GM21825 (cell line): Measurements from ENCODE around the gene XYLT1.
"Not testable (repeated sequence)": the region's sequence is repeated elsewhere in the genome, so short reads cannot be mapped to it uniquely, and the experiment has no call there.

Experiments used
- ATAC-seq: cut with Tn5 transposase; IDR thresholded peaks from one replicate; pipeline ENCODE4 v1.9.1; 2021; ENCODE audit warnings: mild to moderate bottlenecking, moderate library complexity; ENCODE audit not compliant: unreplicated experiment

The XYLT1 gene

DNA sequence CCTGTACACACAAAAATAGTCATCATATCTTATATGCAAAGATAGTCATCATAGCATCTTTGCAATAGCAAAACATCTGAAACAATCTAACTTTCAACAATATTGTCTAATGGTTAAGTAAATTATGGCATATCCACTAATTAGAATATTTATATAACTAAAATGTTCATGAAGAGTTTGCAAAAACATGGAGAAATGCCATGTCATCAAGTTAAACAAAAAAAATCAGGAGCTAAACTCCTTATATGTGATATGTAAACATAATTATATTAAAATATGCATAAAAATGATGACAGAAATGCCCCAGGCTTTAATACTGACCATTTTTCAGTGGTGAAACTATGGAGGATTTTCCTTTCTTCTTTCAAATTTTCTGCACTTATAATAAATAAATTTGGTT is 22.3 kb upstream of the XYLT1 start:
- ATAC-seq, result no peak

DNA sequence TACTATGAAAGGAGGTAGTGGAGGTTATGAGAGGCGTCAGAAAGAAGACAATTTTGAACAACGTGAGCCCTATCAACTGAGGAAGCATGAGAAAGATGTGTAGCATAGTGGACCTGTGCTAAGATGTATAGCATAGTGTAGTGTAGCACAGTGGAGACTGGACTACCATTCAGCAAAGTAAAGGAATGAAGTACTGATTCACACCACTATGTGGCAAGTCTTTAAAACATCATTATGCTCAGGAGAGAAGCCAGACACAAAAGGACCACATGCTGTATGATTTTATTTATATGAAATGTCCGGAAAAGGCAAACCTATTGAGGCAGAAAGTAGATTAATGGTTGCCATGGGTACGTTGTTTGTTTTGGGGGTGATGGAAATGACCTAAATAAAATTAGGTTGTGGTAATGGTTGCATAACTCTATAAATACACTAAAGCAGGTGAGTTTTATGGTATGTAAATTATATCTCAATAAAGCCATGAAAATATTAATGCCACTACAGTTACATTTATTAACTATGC is 20.4 kb upstream of the XYLT1 start:
- ATAC-seq, result no peak

DNA sequence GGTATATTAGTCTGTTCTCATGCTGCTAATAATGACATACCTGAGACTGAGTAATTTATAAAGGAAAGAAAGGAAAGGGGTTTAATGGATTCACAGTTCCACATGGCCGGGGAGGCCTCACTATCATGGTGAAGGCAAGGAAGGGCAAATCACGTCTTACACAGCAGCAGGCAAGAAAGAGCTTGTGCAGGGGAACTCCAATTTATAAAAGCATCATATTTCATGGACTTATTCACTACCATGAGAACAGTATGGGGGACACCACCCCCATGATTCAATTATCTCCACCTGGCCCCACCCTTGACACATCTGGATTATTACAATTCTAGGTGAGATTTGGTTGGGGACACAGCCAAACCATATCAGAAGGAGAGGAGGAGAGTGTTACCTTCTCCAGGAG is 17.7 kb upstream of the XYLT1 start:
- no peak for ATAC-seq

DNA sequence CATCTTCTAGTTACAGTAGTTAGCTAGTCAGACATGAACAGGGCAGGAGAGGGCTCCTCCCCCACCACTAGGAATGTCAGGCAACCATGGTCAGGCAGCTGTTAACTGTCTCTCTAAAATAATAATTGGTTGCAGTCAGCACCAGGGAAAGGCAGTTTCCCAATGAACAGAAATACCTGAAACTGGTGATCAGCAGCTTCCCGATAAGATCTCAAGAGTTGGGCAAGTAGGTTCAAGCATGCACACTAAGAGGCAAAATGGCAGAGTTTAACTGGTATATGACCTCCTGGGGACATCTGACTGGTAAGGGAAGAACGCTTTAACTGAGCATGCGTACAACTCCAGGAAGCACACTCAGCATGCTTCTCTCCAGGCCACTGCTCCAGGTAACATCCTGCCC is 12.6 kb upstream of the XYLT1 start:
- no peak for ATAC-seq

DNA sequence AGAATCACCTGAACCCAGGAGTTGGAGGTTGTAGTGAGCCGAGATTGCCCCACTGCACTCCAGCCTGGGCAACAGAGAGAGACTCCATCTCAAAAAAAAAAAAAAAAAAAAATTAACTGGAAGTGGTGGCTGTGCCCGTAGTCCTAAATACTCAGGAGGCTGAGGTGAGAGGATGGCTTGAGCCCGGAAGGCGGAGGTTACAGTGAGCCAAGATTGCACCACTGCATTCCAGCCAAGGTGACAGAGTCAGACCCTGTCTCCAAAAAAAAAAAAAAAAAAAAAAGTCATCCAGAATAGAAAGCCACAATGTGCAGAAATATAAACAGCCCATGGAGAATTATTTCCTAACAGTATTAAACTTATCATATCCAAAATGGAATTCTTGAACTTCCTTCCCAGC is 11.6 kb upstream of the XYLT1 start:
- ATAC-seq, result not testable (repeated sequence)

DNA sequence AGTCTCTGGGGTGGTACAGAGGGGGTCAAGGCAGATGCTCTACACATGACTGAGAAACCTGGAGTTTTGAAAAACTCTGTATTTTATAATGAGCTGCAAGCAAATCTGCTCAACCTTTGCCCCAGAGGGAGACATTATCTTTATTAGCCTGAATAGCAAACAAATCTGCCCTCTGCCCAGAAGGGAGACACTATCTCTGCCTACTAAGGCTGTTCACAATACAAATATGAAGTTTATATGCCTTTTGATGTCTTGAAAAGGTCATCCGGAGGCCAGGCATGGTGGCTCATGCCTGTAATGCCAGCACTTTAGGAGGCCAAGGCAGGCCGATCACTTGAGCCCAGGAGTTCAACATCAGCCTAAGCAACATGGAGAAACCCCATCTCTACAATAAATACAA is 11.0 kb upstream of the XYLT1 start:
- no peak for ATAC-seq

DNA sequence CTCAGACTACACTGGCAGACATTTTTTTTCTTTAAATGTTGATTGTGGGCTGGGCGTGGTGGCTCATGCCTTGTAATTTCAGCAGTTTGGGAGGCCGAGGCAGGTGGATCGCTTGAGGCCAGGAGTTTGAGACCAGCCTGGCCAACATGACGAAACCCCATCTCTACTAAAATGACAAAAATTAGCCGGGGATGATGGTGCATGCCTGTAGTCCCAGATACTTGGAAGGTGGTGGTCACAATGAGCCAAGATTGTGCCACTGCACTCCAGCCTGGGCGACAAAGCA is 6.4 kb upstream of the XYLT1 start:
- ATAC-seq, result not testable (repeated sequence)

DNA sequence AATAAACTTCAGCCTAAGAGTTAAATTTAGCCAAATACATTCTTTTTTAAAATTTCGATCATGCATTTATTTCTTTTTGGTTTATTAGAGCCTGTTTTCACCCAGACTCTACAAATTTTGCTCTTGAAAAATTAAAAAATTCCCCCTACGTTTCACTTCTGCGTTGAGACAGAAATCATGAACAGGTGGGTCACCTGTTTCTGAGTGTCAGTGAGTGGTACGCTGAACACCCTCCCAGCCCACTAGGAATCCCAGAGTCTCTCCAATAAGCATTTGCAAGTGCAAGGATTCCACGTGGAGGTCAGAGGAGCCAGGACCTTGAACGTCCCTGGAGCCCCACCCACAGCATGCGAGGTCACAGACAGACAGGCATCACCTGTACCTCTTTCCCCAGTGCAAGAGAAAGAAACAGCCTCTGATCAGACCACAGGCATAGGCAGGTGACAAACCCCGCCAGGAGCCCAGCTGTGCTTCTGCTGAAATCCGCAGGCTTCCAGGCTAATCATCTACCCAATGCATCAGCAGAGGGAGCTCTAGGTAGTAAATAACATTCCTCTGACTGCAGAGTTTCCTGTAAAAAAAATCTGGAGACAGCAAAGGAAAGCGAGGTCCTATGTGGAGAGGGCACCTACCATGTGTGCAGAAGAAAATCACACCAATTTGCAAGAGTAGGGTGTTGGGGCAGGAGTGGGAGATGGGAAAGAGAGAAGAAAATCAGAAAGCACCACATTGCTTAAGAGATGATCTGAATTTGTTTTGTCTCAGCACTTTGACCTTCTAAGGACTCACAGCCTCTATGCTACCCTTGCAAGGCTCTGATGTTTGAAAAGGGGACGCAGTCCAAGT is 5.9 kb upstream of the XYLT1 start:
- ATAC-seq, result peak; percentile 60

DNA sequence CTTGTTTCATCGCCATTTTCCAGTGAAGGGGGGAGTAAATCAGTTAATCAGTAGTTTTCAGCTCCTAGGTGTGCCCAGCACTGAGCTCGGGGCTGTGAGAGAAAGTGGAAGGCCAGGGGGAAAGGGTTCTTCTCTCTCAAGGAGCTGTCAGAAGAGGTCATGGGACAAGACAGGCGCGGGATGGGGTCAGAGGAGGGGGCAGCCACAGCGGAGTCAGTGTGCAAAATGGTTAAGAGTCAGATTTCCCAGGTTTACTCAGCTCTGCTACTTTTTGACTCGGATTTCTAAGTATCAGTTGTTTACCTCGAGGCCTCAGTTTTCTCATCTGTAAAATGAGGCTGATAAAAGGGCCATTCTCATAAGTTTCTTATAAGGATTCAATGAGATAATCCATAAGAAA is 4.3 kb upstream of the XYLT1 start:
- ATAC-seq, result no peak

DNA sequence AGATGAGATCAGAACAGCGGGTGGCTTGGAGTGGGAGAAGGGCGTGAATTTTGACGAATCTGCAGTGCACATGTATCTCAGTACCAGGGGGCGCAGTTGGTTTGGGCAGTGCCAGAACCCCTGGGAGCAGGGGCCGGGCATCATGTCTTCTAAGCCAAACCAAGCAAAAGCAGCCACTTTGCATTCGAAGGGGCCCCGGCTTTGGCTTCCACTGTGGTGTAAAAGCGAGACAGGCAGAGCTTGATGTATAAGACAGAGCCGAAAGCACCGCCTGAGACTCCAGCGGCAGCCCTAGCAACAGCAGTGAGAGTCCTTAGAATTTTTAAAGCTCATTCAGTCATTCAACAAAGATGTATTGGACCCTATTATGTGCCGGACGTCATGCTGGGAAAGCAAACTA is 3.8 kb upstream of the XYLT1 start:
- no peak for ATAC-seq

DNA sequence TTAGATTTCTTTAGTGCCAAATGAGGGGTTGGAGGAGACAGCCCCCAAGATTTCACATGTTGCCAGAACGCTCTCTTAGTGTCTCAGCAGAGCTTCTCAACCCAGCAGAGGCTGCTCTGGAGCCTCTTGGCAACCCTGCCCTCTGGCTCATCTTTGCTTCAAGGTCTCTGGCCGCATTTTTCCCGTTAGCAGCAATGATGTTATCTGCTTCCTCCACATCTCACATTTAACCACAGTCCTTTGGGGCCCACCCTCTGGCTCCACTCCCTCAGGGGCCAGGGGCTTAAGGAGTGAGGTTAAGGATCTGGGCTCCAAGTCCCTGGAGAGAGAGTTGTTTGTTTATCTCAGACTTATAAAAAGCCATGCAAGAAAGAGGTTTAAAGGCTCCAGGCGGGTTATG is 3.3 kb upstream of the XYLT1 start:
- no peak for ATAC-seq

DNA sequence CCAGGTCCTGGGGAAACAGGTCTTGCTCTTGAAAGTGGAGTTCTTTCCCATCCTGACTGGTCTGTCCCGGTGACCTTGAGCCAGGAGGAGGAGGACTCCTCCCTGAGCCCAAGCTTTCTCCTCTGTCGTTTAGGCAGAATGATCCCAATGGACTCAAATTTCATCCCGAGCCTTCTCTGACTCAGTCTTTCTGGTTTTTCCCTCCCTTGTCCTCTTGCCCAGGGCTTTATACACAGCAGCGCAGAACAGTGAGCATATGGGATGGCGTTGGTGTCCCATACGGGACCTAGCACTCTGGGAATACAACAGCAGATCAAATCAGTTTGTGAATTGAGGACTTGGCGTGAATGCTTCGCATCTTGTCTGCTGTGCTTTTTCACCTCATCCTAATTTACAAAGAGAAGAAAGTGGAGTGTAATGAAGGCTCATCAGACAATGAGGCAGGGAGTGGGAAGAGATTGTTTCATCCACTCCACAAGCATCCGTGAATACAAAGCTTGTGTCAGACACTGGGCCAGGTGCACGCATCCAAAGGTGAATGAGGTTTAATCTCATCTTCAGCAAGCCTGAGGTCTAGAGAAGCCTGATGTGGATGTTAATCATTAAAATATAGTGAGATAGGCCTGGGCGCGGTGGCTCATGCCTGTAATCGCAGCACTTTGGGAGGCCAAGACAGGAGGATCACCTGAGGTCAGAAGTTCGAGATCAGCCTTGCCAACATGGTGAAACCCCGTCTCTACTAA is 1.1 kb upstream of the XYLT1 start:
- ATAC-seq, result no peak

DNA sequence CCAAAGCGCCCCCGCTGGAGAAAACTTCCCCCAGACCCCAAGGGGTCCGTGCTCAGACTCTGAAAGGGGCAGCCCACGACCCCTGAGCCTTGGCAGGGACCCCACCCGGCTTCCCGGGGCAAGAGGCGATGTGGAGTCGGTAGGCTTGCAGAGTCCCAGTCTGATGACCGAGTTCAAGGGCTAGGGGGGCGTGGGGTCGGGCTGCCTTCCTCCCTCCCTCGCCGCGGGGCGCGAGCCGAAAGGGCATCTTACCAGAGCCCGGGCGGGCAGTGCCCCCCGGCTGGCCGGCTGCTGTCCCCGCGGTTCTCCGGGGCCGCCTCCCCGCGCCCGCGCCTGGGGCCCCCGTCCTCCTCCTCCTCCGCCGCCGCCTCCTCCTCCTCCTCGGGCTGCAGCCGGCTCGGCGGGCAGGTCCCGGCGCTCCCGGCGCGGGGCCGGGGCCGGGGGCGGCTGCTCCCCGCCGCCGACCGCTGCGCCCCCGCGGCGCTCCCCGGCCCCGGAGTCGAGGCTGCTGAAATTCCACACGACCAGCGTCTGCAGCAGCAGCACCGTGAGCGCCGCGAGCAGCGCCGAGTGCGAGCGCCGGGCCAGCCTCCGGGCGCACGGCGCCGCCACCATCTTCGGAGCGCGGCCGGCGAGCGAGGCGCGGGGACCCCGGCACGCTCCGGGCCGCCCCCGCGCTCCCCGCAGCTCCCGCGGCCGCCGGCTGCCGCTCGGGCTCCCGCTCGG is 415 bp downstream of the XYLT1 start:
- no peak for ATAC-seq

DNA sequence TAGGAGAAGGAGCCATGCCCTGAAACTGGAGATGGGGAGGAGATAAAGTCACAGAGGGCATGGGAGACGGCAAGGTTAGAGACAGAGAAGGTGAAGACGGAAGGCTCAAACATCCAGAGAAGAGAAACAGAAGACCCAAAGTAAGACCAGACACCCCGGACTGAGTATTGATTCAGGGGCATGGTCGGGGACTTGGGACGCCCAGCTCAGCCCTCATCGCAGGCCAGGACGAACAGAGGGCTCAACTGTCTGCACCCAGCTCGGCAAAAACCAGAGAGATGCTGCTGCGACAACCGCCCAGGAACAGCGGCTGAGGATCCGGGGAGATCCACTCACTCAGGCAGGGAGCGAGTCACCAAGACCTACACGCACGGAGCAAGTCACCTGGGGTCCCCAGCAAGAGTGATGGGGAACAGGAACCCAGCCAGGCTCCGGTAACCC is 999 bp downstream of the XYLT1 start:
- ATAC-seq, result no peak

DNA sequence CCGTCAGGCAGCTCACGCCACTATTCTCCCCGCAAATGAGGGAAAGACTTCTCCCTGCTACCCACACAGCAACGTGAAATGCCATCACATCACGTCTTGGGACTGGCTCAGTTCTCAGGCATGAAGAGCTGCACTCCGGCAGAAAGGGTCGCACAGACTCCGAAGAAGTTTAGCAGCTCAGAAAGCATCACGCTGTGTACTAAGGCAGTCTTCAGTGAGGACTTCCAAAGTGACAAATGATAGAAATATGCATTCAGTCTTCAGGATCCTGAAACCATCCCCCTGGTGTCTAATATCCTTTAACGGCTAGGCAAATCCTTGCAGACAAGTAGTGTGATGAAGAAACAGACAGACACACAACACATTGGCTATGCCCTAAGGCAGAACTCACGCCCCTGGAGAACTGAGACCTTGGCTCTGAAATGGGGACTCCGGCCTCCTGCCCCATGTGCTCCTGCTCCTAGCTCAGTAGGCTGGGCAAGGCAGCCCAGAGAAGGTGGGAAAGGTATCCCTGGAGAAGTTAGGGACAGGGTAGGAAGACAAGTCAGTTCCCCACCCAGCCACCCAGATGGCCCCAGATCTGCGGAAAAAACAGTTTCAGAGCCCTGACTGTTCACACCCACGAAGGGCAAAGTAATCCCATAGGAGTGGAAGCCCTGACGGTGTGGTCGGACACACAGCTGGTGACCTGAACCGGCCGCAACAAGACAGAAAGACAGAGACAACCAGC is 1.6 kb downstream of the XYLT1 start:
- no peak for ATAC-seq

DNA sequence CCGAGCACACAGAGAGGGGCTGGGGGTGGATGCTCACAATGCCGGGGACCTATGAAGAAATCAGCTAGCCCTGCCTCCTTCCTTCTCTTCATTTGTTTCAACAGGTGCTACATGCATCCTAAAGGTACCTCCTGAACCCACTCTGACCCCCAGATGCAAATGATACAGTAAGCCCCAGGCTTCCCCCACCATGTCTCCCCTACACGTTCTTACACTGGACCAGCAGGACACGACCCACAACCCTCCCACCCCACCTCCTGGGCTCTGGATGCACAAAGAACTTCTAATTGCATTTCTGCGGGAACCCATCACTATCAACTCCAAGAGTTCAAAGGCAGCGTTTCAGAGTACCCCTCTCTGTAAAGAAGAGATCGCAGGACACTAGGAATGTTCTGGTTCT is 2.1 kb downstream of the XYLT1 start:
- no peak for ATAC-seq

DNA sequence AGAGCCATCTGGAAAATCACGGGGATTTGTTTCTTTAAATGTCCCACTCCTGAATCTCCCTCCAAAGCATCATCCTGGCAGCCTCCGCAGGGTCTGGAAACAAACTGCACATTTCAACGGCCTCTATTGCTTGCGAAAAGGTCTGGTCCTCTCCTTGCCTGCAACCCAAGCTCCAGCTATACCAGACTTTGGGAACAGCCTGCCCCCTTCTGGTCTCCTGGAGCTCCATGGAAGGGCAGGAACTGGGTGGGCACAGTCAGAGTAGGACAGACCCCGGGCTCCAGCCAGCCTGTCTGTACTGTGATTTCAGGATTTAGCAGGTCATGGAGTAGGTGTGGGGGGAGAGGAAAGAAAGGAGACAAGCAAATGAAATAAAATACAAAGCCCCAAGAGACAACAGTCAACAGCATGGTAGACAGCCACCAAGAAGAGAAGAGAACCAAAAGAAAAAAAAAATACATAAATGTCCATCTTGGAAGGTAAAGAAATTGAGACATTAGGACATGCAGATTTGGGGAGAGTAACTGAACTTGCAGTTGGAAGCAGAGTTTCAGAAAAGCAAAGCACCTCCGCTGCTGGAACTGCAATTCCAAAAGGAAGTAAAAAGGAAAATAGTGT is 2.7 kb downstream of the XYLT1 start:
- no peak for ATAC-seq

DNA sequence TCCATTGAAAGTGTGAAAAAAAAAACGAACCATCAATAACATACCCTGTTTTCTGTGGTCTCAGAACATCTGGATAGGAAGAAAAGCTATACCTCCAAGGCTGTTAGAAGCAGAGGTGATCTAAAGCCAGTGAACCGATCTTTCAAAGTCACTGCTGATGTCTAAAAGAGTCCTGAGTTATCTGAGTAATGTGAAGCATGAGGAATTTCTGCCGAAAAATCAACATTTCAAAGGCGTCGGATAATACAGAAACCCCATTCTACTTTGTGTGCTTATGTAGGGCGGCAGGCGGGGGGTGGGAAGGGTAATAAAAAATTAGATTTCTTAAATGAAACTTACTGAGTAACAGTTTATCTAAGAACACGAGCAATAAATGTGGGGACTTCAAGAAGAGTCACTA is 3.9 kb downstream of the XYLT1 start:
- no peak for ATAC-seq

DNA sequence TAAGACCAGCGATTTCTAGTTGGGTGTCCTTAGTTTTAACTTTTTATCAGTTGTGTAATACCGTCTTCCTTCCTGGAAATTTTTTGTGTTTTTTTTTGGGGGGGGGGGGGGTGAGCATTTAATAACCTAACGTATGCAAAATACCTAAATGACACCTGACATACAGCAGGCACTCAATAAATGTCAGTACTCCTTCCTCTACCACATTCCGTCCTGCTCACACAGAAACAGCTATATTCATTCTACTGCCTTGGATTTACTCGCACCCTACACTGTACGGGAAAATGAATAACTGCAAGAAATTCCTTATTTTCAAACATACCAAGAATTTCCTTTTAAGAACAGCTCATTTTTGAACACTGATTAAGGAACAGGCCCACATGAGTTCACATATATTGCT is 5.3 kb downstream of the XYLT1 start:
- ATAC-seq, result no peak

DNA sequence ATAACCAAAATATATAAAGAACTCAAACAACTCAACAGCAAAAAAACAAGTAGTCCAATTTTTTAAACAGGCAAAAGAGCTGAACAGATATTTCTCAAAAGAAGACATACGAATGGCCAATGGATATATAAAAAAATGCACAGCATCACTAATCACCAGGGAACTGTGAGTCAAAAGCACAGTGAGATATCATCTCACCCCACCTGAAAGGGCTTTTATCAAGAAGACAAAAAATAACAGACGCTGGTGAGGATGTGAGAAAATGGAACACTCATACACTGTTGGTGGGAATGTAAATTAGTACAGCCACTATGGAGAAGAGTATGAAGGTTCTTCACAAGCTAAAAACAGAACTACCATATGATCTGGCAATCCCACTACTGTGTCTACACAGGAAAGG is 7.4 kb downstream of the XYLT1 start:
- ATAC-seq, result no peak
